ENCODE results near the gene ERGIC1. TPM values are rescaled to one million over a fixed set of nuclear protein-coding genes. Genes with fewer than 3 reads are reported as not detected.

The ERGIC1 gene
- total RNA-seq, 2 donors from 2014 or later = 46.5 to 93.1 TPM

GRCh38 chr5:172830275-172830799 is 3.7 kb upstream of the ERGIC1 start:
- intact Hi-C loops (cut with DNase I) = no loop called here
- ATAC-seq = no peak
- H3K36me3 ChIP-seq (replicated peaks in 1 of 2; ENCODE audit: insufficient read depth in 1 of 2, low read depth in 2 of 2) = no peaks in the 10 kb centered on the region
- H3K9me3 ChIP-seq = peaks cover 0 to 5% (median 0%) of the 10 kb centered on the region in 3 donors
- H3K4me3 ChIP-seq = no peak overlapping the region
- peaks cover 16% of the 10 kb centered on the region for H3K4me1 ChIP-seq
- DNase-seq = no peak
- no peaks in the 10 kb centered on the region for H3K27me3 ChIP-seq
- no peak for TF ChIP-seq POLR2A (IDR thresholded peaks at IDR 0.05)
- no peak for TF ChIP-seq CTCF (IDR thresholded peaks at IDR 0.05)
- WGBS, 2 donors = 79 to 92% methylated on average over 1 of the region's 1 CpG
- H3K27ac ChIP-seq = no peak overlapping the region

- no peak for DNase-seq
- Histone ChIP-seq H3K4me1 (peaks cover 23% of the 10 kb centered on the region), H3K27ac (no peak overlapping the region), H3K27me3 (no peaks in the 10 kb centered on the region), H3K36me3 (replicated peaks in 1 of 2; ENCODE audit: insufficient read depth in 1 of 2, low read depth in 2 of 2) (no peaks in the 10 kb centered on the region), H3K4me3 (no peak overlapping the region), H3K9me3 (peaks cover 0 to under 1% (median 0%) of the 10 kb centered on the region in 3 donors)
- intact Hi-C loops (cut with DNase I) = no loop called here
- 60 to 73% methylated on average over 11 to 14 of the region's 14 CpGs for WGBS, 2 donors
- ATAC-seq = no peak
- TF ChIP-seq CTCF (IDR thresholded peaks at IDR 0.05) (no peak), POLR2A (IDR thresholded peaks at IDR 0.05) (no peak)
Observed at GRCh38 chr5:172830876-172831662, 3.0 kb upstream of the ERGIC1 start.

- Histone ChIP-seq H3K36me3 (replicated peaks in 1 of 2; ENCODE audit: insufficient read depth in 1 of 2, low read depth in 2 of 2) (no peaks in the 10 kb centered on the region), H3K4me1 (peaks cover 39% of the 10 kb centered on the region), H3K4me3 (no peak overlapping the region), H3K9me3 (no peaks in the 10 kb centered on the region), H3K27ac (peak overlapping the region; percentile 86 to 97 (median 88)), H3K27me3 (no peaks in the 10 kb centered on the region)
- DNase-seq (no peak), ATAC-seq (no peak)
- WGBS, 2 donors = 70 to 71% methylated on average over 13 to 14 of the region's 14 CpGs
- TF ChIP-seq POLR2A (IDR thresholded peaks at IDR 0.05) (no peak), CTCF (IDR thresholded peaks at IDR 0.05) (no peak)
- intact Hi-C loops (cut with DNase I) = no loop called here
Observed at GRCh38 chr5:172832383-172833315, 1.4 kb upstream of the ERGIC1 start.

GRCh38 chr5:172833372-172833685 is 722 bp upstream of the ERGIC1 start:
- TF ChIP-seq POLR2A (IDR thresholded peaks at IDR 0.05) (no peak), CTCF (IDR thresholded peaks at IDR 0.05) (no peak)
- ATAC-seq = no peak
- H3K4me3 ChIP-seq = no peak overlapping the region

More at GRCh38 chr5:172833372-172833685, 722 bp upstream of the ERGIC1 start:
- intact Hi-C loops (cut with DNase I) = no loop called here
- Histone ChIP-seq H3K27me3 (no peaks in the 10 kb centered on the region), H3K9me3 (no peaks in the 10 kb centered on the region), H3K27ac (peak overlapping the region; percentile 86 to 97 (median 88)), H3K36me3 (replicated peaks in 1 of 2; ENCODE audit: insufficient read depth in 1 of 2, low read depth in 2 of 2) (no peaks in the 10 kb centered on the region), H3K4me1 (peaks cover 46% of the 10 kb centered on the region)
- DNase-seq = no peak
- WGBS, 2 donors = 64 to 68% methylated on average over 4 to 6 of the region's 6 CpGs

Measured in body of pancreas (tissue), 4 donors.